OCI-M1 (cell line): Measurements from ENCODE around the gene ADAR.

Experiments used
- DNase-seq: peaks from one replicate; lab custom pipeline; 2025; lab: John Stamatoyannopoulos, UW

The ADAR gene

DNA sequence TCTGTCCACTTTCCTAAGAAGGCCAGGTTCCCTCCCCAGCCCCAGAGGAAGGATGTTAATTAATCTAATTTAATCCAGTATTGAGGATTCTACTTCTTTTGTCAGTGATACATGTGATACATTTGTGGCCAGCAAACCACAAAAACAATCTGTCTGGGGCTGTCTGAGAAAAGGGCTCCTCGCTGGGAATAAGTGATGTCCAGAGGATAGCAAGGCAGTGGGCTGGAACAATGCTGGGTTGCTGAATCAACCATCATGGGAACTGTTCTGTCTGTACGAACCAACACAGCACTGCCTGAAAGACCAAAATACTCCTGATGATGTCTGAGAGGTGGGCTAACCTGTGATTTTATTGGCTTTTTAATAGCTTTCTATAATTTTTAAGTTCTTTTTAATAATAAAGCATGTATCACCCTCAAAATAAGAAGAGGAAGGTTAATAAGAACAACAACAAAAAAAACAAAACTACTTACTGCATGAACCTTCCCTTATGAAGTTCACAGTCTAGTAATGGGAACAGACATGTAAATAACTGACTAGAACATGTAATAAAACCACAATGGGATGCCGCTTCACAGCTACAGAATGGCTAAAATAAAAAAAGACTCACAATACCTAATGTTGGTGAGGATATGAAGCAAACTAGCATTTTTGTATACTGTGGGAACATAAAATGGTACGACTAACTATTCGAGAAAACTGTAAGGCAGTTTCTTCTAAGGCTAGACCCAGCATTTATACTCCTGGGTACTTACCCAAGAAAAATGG, 11.4 kb upstream of the ADAR start:
- DNase-seq, result no peak

DNA sequence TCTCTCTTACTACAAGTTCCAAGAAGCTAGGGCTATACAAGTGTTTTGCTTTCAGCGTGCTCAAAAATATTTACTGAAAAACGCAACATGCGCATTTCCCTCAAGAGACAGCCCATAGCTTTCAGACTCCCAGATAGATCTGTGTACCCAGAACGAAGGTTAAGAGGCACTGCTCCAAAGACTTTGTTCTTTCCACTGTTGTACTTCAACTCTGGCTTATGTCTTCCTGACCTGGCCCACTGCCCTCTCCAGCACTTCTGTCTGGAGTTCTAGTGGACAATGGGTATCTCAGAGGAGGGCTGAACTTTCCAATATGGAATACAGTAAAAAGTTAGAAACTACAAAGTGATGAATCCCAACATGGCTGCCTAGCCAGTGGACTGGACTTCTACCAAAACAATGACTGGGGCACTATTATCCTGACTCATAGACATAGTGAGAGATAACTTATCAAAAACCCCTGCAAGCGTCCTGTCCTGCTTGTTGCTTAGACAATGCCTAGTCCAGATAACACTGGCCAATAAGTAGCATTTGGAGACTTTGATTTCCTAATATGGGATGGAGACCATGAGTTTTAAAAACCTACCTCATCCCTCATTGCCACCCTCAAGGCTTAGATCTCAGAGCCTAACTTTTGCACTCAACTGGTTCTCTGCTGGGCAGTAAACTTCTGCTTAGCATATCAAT, 8.8 kb upstream of the ADAR start:
- peak; percentile 85 for DNase-seq

DNA sequence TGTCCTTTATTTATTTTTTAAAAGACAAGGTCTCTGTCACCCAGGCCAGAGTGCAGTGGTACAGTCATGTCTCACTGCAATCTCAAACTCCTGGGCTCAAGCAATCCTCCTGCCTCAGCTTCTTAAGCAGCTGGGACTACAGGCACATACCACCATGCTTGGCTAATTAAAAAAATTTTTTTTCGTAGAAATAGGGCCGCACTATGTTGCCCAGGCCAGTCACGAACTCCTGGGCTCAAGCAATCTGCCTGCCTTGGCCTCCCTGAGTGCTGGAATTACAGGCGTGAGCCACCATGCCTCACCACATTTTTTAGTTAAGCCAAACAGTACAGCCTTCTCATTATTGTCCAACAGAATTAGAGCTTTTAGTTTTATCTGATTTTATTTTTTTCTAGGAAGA, 7.4 kb upstream of the ADAR start:
- DNase-seq, result no peak

DNA sequence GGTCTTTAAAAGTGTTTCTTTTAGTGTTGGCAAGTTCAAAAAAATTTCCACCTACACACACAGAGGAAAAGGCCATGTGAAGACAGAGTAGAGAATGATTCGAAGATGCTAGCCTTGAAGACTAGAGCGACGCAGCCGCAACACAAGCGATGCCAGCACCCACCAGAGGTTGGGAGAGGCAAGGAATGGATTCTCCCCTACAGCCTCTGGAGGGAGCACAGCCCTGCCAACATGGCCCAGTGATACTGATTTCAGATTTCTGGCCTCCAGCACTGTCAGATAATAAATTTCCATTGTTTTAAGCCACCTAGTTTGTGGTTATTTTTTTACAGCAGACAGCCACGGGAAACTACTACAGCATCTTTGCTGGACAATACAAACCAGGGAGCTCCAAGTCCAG, 6.9 kb upstream of the ADAR start:
- peak; percentile 67 for DNase-seq

DNA sequence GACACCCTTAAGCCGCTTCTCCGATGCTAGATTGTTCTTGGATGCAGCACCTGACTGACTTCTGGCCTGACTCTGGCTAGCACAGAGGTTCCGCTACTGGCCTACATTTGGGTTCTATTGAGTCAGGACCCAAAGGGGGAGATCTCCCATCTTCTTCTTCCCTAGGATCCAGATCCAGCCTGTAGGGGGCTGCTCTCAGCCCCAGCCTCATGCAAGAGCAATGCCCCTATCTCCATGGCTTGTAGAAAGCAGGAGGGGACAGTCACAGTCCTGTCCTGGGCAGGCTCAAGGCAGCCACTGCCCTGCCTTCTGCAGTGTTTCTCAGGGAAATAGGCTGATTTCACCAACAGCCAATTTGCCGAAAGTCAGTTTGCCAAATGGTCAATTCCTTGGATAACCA, 6.3 kb upstream of the ADAR start:
- no peak for DNase-seq

DNA sequence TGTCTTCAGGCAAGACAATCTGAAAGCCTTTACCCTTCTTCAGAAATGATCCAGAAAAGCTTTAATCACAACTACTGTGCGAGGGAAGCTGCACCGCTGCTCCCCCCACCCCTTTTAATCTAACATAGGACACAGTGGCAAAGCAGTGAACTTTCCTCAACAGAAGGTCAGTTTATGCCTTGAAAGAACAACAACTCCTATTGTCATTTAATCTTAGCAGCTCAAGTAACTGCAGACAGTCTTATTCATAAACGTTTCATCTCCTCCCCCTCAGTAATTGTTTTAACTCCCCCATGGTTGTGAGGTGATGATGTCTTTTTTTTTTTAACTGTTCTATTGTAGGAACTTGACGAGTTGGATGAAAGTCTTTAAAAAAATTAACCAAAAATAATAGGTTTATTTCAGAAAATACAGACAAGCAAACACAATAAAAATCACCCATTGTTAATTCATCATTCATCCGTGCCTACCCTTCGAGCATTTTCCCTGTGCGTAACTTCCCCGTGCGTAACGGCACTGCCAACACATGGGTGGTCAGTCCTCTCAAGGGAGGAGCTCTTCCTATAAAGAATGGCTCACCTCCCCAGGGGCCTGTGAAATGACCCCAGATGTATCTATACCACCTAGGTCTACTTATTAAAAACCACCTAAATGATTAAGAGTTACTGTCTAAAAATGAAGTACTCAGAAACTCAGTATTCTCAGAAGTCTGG, 3.3 kb upstream of the ADAR start:
- peak; percentile 57 for DNase-seq

DNA sequence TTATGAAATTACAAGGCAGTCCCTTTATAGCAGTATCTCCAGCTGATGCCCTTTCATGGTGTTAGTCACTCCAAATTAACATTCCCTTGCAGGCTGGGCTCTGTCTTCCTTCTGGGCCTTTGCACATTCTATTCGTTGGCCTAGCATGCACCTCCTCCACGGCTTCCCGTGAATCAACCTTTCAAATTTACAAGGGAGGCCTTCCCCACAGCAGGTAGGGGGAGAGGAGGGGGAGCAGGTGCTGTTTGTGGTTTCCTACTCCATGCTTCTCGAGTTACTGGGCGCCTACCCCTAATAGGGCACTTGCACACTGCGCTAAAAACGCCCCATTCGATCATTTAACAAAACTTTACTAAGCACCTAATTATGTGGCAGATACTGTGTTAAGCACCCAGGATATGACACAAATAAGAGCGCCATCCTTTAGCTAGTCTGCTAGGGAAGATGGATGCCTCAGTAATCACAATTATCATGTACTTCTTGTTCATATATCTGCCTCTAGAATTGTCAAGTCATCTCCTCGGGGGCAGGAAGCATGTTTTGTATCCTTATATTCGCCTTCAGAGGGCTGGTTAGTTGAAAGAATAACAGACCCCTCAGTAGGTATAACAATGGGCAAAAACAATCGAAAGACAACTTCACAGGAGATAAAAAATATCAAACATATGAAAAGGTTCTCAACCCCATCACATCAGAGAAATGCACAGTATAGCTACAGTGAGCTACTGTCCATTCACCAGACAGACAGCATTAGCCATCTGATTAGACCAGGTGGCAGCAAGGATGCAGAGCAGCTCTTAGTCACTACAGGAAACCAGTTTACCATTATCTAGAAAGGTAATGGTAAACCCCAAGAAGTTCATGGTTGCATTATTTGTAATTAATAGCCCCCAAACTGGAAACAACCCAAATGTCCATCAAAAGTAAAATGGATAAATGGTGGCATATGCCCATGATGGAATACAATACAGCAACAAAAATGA, 1.7 kb upstream of the ADAR start:
- peak; percentile 62 for DNase-seq

DNA sequence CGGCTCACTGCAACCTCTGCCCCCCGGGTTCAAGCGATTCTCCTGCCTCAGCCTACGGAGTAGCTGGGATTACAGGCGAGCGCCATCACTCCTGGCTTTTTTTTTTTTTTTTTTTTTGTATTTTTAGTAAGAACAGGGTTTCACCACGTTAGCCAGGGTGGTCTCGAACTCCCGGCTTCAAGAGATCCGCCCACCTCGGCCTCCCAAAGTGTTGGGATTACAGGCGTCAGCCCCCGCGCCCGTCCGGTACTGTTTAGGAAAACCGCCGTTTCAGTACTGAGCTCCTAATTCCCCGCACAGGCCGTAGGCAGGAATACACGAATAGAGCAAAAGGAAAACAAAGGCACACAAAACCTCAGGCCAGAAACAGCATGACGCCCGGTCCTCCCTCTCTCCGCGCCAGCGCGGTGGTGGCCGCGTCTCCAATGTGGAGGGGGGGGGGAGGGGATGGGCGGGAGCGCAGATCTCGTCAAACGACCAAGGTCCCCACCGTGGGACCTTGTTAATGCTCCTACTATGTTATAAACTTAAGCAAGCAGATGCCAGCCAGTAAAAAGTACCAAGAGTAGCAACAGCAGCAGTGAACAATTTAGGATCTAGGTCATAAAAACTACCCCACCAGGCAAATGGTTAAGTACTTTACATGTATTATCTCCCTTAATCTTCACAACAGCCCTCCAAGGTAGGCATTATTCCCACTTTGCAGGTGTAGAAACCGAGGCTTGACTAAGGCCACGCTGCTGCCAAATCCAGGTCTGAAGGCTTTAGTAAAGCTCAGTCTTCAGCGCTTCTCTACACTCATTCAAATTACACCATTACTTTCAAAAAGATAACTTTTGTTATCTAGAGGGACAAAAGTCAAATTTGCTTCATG, 648 bp upstream of the ADAR start:
- peak; percentile 79 for DNase-seq

DNA sequence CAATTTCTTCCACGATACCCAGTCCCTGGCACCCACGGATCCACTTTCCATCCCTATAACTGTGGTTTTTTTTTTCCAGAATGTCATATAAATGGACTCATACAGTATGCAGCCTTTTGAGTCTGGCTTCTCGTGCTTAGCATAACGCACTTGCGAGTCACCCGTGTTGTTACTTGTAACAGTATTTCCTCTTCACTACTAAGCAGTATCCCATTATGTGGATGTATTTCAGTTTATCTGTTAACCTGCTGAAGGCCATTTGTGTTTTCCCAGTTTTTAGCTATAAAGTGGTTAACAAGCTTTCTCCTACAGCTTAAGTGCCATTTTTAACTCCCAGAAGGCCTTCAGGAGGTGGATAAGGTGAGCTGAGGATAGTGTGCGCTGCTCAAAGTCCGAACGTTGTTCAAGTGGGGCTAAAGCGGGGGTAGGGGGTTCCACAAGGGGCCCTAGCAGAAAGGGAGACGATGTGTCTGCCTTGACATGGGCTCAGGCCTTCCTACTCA, 829 bp downstream of the ADAR start:
- peak; percentile 70 for DNase-seq

DNA sequence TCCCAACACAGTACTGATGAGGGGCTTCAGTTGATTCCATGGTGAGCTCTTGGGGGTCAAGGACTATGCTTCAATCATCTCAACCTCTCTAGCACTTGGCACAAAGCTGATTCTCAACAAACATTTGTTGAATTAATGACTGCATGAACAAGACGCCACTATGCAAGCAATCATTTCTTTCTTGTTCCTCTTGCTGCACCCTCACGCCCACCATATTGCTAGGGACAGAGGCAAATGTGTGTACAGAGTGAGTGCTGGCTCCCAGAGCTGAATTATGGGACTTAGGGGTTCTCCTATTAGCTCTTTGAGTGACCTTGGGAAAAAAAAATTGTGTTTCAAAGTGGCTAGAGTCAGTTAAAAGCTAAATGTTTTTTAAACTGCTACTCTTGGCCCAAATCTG, 2.5 kb downstream of the ADAR start:
- DNase-seq, result no peak

DNA sequence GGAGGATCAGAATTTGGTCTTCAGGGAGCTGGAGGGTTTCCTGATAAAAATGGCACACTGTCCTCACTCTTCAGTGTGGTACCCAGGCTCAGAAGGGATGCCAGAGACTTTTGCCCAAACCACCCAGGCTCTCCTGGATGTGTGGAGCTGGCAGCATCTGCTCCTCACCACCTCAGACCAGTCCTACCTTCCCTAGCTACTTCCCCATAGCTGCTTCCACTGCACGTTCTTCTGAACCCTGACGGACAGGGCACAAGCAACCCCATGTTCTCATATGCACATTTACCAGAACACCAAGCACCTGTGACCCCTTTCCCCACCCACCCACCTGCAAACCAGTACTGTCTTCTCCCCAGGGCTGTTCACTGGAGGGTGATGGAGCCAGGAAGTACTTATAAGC, 4.7 kb downstream of the ADAR start:
- DNase-seq, result no peak

DNA sequence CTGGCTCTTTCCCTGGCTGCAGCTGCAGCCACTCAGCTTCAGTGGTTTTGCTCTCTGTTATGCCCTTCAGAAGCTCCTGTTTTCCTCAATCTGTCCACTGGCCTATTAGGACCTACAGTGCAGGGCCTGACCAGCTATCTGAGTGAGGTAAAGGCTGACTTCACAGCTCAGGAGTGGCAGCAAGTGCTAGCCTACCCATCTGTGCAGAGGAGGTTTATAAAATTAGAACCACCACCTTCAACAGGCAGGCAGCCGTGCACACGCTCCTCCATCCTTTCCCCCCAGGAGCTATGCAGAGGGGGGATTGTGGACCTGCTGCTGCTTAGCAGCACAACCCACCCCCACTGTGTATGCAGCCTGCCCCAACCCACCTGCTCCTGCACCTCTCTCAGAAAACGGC, 8.3 kb downstream of the ADAR start:
- no peak for DNase-seq

DNA sequence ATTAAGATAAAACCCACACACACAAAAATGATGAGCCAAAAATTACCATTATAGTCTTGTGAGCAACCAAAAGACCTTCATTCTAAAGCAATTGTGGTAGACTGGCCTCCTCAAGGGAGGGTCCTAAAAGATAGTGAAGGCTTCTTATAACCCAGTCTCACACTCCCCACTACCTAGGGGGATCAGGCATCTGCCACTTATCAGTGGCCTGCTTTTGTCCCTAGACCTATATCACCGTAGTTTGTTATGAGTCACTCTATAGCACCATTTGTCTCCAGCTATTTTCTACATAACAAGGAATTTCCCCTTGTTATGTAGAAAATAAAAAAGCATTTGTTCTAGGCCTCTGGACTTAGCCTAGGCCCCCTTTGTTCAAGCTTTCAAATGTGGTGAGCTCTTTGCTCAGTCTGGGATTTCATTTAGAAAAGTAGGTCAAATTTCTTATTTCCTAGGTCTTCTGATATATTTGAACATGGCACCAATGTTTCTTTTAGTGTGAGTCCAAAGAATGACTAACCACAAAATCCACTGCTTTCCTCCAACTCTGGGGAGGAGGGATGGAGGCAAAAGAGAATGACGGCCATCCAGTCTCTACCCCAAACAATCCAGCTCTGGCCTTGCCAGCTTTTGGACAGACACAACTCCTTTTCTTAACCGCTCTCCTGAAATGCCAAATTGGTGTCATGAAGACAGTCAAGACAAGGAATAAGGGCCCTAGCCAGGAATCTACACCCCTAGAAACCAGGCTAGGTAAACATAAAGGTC, 8.9 kb downstream of the ADAR start:
- no peak for DNase-seq

DNA sequence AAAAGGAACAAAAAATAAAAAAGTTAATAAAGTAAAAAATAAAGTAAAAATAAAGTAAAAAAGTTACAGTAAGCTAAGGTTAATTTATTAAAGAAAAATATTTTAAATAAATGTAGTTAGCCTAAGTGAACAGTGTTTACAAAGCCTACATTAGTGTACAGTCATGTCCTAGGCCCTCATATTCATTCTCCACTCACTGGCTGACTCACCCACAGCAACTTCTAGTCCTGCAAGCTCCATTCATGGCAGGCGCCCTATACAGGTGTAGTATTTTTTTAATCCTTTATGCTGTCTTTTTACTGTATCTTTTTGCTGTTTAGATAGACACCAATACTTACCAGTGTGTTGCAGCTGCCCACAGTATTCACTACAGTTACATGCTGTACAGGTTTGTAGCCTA, 12.4 kb downstream of the ADAR start:
- DNase-seq, result no peak

DNA sequence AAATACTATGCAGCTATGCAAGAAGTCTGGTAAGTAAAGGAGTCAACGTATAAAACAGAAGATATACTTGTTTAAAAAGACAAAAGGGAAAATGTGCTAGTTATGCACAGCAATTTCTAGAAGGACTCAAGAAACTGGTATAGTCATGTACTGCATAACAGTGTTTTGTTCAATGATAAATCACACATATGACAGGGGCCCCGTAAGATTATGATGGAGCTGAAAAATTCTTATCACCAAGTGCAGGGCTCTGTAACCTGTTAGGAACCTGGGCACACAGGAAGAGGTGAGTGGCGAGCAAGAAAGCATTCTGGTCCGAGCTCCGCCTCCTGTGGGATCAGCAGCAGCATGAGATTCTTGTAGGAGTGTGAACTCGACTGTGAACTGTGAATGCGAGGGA, 13.2 kb downstream of the ADAR start:
- DNase-seq, result no peak

DNA sequence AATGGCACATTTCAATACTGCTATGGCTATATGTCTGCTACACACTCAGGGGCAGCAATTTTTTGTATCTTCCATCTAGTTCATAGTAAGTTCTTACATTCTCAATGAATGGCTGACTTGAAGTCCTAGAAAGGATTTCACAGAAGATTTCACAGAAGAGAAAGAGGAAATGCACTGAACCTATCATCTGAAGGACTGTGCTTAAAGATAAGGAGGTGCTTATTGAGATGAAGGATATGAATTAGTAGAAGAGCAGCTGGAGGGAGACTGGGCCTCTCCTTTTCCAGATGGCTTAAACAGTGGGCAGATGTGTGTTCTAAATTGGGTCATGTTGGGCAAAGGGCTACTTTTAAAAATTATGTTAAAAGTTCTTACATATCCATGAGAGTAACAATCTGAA, 14.6 kb downstream of the ADAR start:
- DNase-seq, result peak; percentile 87

DNA sequence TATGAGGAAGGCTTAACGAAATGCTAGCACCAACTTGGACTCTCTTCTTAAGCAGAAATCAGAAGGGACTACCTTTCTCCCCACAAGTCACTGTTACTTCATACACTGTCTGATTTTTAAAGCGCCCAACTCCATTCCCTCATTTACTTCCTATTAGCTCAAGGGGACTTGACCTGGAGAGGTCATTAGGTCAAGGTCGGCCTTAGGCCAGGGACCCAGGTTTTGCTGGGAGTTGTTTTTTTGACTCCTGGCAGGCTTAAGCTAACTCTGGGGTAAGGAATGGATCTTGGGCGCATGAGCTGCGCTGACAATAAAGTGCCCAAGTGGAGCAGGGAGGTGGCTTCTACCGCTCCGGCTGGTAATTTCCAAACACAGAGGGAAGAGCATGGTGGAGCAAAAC, 16.8 kb downstream of the ADAR start:
- DNase-seq, result no peak

DNA sequence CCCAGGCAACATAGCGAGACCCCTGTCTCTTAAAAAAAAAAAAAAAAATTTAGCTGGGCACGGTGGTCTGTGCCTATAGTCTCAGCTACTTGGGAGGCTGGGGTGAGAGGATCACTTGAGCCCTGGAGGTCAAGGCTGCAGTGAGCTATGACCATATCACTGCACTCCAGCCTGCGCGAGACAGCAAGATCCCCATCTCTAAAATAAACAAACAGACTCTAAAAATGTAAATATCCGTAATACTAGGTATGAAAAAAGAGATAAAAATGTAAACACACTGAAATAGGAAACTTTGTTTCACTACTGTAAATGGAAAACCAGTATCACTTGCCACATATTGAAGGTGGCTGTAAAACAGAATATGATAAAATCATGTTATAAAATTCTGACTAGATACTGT, 17.2 kb downstream of the ADAR start:
- DNase-seq, result no peak

DNA sequence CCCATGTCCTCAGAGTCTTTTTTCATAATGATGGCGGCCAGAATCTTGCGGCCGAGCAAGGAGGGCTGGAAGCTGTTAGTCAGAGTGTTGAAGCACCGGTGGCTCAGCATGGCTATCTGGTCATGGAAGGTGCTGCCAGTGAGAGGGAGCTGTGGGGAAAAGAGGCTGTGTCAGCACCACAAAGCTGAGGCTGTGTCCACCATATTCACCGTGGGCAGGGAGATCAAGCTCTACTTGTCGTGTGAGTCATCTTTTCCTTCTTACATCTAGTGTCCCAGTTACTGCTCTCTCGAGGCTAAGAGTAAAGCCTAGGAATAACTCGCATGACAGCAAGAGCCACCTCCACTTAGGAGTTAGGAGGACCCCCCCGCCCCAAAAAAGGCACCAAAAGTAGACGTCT, 18.2 kb downstream of the ADAR start:
- DNase-seq, result no peak

DNA sequence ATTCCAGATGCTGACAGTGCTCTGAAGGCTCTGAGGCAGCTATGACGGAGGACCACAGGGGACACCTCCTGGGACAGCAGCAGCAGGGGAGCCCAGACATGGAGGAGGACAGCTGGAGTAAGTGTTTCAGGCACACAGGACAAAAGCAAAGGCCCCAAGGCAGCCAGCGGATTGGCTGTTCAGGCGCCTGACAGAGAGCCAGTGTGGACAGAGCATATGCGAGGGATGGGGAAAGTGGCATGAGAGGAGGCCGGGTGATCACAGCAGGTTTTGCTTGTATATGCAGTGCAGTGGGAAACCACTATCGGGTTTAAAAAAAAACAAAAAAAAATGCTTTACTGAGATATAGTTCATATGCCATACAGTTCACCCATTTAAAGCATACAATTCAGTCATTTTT, 21.3 kb downstream of the ADAR start:
- no peak for DNase-seq
